Activated T-helper 17 cell treated with anti-CD3 and anti-CD28 coated beads, Interleukin-2, amount 50 U/mL, for 72 hours (primary cell): ENCODE results near the gene GLRX3. TPM values are rescaled to one million over a fixed set of nuclear protein-coding genes. Genes with fewer than 3 reads are reported as not detected.

Experiments used
- ATAC-seq: fragments of 150-1000 bp; cut with Tn5 transposase; replicated peaks from 2 replicates; pipeline ENCODE4 v1.10.0; 2021; ENCODE audit warnings: mild to moderate bottlenecking, moderate library complexity
- H3K27ac Mint-ChIP-seq: one replicate; pipeline ENCODE4 v1.8.0; 2022; ENCODE audit warnings: mixed read lengths
- H3K27me3 Mint-ChIP-seq: one replicate; pipeline ENCODE4 v1.8.0; 2022; ENCODE audit warnings: mixed read lengths
- H3K36me3 Mint-ChIP-seq: one replicate; pipeline ENCODE4 v1.8.0; 2022; ENCODE audit warnings: low read depth, mild to moderate bottlenecking, mixed read lengths
- H3K4me1 Mint-ChIP-seq: one replicate; pipeline ENCODE4 v1.8.0; 2022; ENCODE audit warnings: mixed read lengths
- H3K4me3 Mint-ChIP-seq: one replicate; pipeline ENCODE4 v1.8.0; 2022; ENCODE audit warnings: mild to moderate bottlenecking, mixed read lengths
- H3K9me3 Mint-ChIP-seq: one replicate; pipeline ENCODE4 v1.8.0; 2022; ENCODE audit warnings: mixed read lengths
- total RNA-seq, 2 donors: library from RNA; stranded (reverse); gene quantifications; one replicate each; pipeline ENCODE4 v1.2.3, GENCODE V29; 2022

GLRX3 gene
- total RNA-seq, 2 donors from 2014 or later: 66.7 to 112 TPM

GRCh38 chr10:130218936-130219335 is 82.7 kb downstream of the GLRX3 start:
- H3K27ac Mint-ChIP-seq: no peak overlapping the region
- no peak overlapping the region for H3K4me3 Mint-ChIP-seq
- H3K36me3 Mint-ChIP-seq: no peaks in the 10 kb centered on the region
- no peaks in the 10 kb centered on the region for H3K9me3 Mint-ChIP-seq
- no peaks in the 10 kb centered on the region for H3K4me1 Mint-ChIP-seq
- no peaks in the 10 kb centered on the region for H3K27me3 Mint-ChIP-seq
- ATAC-seq: no peak

GRCh38 chr10:130220251-130221185 is 84.3 kb downstream of the GLRX3 start:
- H3K4me1 Mint-ChIP-seq: no peaks in the 10 kb centered on the region
- H3K27ac Mint-ChIP-seq: no peak overlapping the region
- H3K4me3 Mint-ChIP-seq: no peak overlapping the region
- ATAC-seq: no peak
- H3K9me3 Mint-ChIP-seq: no peaks in the 10 kb centered on the region
- no peaks in the 10 kb centered on the region for H3K27me3 Mint-ChIP-seq
- H3K36me3 Mint-ChIP-seq: no peaks in the 10 kb centered on the region

- Mint-ChIP-seq H3K4me3 (no peak overlapping the region), H3K36me3 (no peaks in the 10 kb centered on the region), H3K27me3 (no peaks in the 10 kb centered on the region), H3K9me3 (peaks cover 4% of the 10 kb centered on the region), H3K27ac (no peak overlapping the region), H3K4me1 (no peaks in the 10 kb centered on the region)
- ATAC-seq: no peak
Measured at GRCh38 chr10:130221456-130222375, 85.5 kb downstream of the GLRX3 start.

GRCh38 chr10:130222381-130222780 is 86.2 kb downstream of the GLRX3 start:
- Mint-ChIP-seq H3K9me3 (peaks cover 6% of the 10 kb centered on the region), H3K4me3 (no peak overlapping the region), H3K27me3 (no peaks in the 10 kb centered on the region), H3K4me1 (no peaks in the 10 kb centered on the region), H3K27ac (no peak overlapping the region), H3K36me3 (no peaks in the 10 kb centered on the region)
- ATAC-seq: no peak

- no peaks in the 10 kb centered on the region for H3K4me1 Mint-ChIP-seq
- H3K4me3 Mint-ChIP-seq: no peak overlapping the region
- H3K36me3 Mint-ChIP-seq: no peaks in the 10 kb centered on the region
- H3K27ac Mint-ChIP-seq: no peak overlapping the region
- peaks cover 8% of the 10 kb centered on the region for H3K9me3 Mint-ChIP-seq
- H3K27me3 Mint-ChIP-seq: no peaks in the 10 kb centered on the region
- ATAC-seq: no peak
Measured at GRCh38 chr10:130224228-130224627, 88.0 kb downstream of the GLRX3 start.

GRCh38 chr10:130226012-130226411 is 89.8 kb downstream of the GLRX3 start:
- Mint-ChIP-seq H3K4me3 (no peak overlapping the region), H3K27me3 (no peaks in the 10 kb centered on the region), H3K27ac (no peak overlapping the region), H3K9me3 (peaks cover 8% of the 10 kb centered on the region), H3K36me3 (no peaks in the 10 kb centered on the region), H3K4me1 (no peaks in the 10 kb centered on the region)
- ATAC-seq: no peak

GRCh38 chr10:130227883-130228282 is 91.7 kb downstream of the GLRX3 start:
- Mint-ChIP-seq H3K9me3 (peaks cover 8% of the 10 kb centered on the region), H3K4me3 (no peak overlapping the region), H3K27me3 (no peaks in the 10 kb centered on the region), H3K4me1 (no peaks in the 10 kb centered on the region), H3K36me3 (no peaks in the 10 kb centered on the region), H3K27ac (no peak overlapping the region)
- ATAC-seq: no peak

Other genes with a start within 250 kb of the GLRX3 start
- not detected for gene EBF3, start 172.1 kb upstream of the GLRX3 start, total RNA-seq
- gene C10orf143, start 25.6 kb upstream of the GLRX3 start, total RNA-seq: 1 to 10 TPM in 1 of 2 donors, under 1 TPM in 1; 0.95 to 2.0 TPM